OCI-LY7 (cell line): ENCODE measurements around the gene PCTP. TPM values are rescaled to one million over a fixed set of nuclear protein-coding genes. Genes with fewer than 3 reads are reported as not detected.

ENCODE experiments used
- BruUV-seq: library from RNA; stranded (reverse); fragments of 400-500 nt; replicated peaks from 2 replicates; lab custom pipeline; 2021; lab: Mats Ljungman, UMichigan
- CTCF ChIA-PET: fragments of 300-600 bp; sonication (Branson Sonifier 250); formaldehyde crosslinking; loops from one replicate; lab custom pipeline; 2022; ENCODE audit warnings: antibody characterized with exemption; ENCODE audit not compliant: unreplicated experiment; lab: Charles Lee
- POLR2A ChIA-PET: fragments of 300-600 bp; sonication (Branson Sonifier 250); formaldehyde crosslinking; loops from one replicate; lab custom pipeline; 2022; ENCODE audit warnings: antibody characterized with exemption; lab: Charles Lee
- DNase-seq: peaks from one replicate; pipeline ENCODE4 v3.0.0-alpha.2; 2015; ENCODE audit warnings: low spot score
- H2AFZ ChIP-seq: fragments of 200-600 bp; sonication (generic), shearing (Covaris generic); 2 replicates; pipeline ENCODE4 v1.6.1; 2014; ENCODE audit warnings: mild to moderate bottlenecking, antibody characterized with exemption, low read length, moderate library complexity
- H3K27ac ChIP-seq: fragments of 200-600 bp; sonication (generic); 2 replicates; pipeline ENCODE4 v1.5.1; 2014; ENCODE audit warnings: mixed run types, low read depth, mild to moderate bottlenecking, moderate library complexity, low read length, inconsistent platforms; ENCODE audit not compliant: poor library complexity, severe bottlenecking
- H3K36me3 ChIP-seq: fragments of 200-600 bp; sonication (generic); 2 replicates; pipeline ENCODE4 v1.6.1; 2014; ENCODE audit warnings: mild to moderate bottlenecking, antibody characterized with exemption, low read length, moderate library complexity, mixed read lengths; ENCODE audit not compliant: insufficient read depth
- H3K4me1 ChIP-seq: fragments of 200-600 bp; sonication (generic); 2 replicates; pipeline ENCODE4 v1.5.1; 2014; ENCODE audit warnings: mild to moderate bottlenecking, low read length; ENCODE audit not compliant: insufficient read depth, poor library complexity, severe bottlenecking
- H3K4me2 ChIP-seq: fragments of 200-600 bp; sonication (generic); 2 replicates; pipeline ENCODE4 v1.6.1; 2014; ENCODE audit warnings: mild to moderate bottlenecking, low read length
- H3K4me3 ChIP-seq: fragments of 200-600 bp; sonication (generic); 2 replicates; pipeline ENCODE4 v1.5.1; 2014; ENCODE audit warnings: mild to moderate bottlenecking, low read depth, low read length; ENCODE audit not compliant: poor library complexity, severe bottlenecking
- H3K79me2 ChIP-seq: fragments of 200-600 bp; sonication (generic); 2 replicates; pipeline ENCODE4 v1.6.1; 2016; ENCODE audit warnings: low read depth, mild to moderate bottlenecking, low read length, moderate library complexity, mixed read lengths; ENCODE audit not compliant: insufficient read depth
- H3K9me2 ChIP-seq: fragments of 200-600 bp; sonication (generic); 2 replicates; pipeline ENCODE4 v1.6.1; 2016; ENCODE audit warnings: mild to moderate bottlenecking, low read length, mixed read lengths; ENCODE audit not compliant: insufficient read depth
- H3K9me3 ChIP-seq: fragments of 200-600 bp; sonication (generic); 2 replicates; pipeline ENCODE4 v1.6.1; 2014; ENCODE audit warnings: mild to moderate bottlenecking, mixed run types, low read length, mixed read lengths
- H4K20me1 ChIP-seq: fragments of 200-600 bp; sonication (generic); 2 replicates; pipeline ENCODE4 v1.6.1; 2014; ENCODE audit warnings: mild to moderate bottlenecking, antibody characterized with exemption, low read length, moderate library complexity, mixed read lengths; ENCODE audit not compliant: insufficient read depth
- EZH2phosphoT487 ChIP-seq: fragments of 200-600 bp; sonication (generic); IDR thresholded peaks from 2 replicates; pipeline ENCODE4 v1.6.1; 2018; ENCODE audit warnings: low read depth, borderline replicate concordance, mild to moderate bottlenecking, mixed run types, antibody characterized with exemption, low read length, moderate library complexity, mixed read lengths
- intact Hi-C: fragments of 100-400 bp; cut with micrococcal nuclease; formaldehyde crosslinking; loops from one replicate; pipeline ENCODE4 v1.10.0; 2022; ENCODE audit not compliant: unreplicated experiment
- total RNA-seq, 2 experiments: library from RNA; depleted of rRNA in 1 of 2; stranded (reverse); fragments of >200 nt in 1 of 2; shearing (Covaris generic) in 1 of 2; gene quantifications; 2 replicates each; pipeline ENCODE4 v1.2.3, GENCODE V29; 2014 to 2022
- TF ChIP-seq, protein P1 (sequence below): fragments of 200-600 bp; sonication (generic); conservative IDR thresholded peaks from 2 replicates; pipeline ENCODE4 v1.5.1; 2014; ENCODE audit warnings: mild to moderate bottlenecking, antibody characterized with exemption, low read length, moderate library complexity, mixed read lengths

Gene PCTP
- total RNA-seq, 2 experiments from 2014 or later = 6.1 to 9.4 TPM

DNA sequence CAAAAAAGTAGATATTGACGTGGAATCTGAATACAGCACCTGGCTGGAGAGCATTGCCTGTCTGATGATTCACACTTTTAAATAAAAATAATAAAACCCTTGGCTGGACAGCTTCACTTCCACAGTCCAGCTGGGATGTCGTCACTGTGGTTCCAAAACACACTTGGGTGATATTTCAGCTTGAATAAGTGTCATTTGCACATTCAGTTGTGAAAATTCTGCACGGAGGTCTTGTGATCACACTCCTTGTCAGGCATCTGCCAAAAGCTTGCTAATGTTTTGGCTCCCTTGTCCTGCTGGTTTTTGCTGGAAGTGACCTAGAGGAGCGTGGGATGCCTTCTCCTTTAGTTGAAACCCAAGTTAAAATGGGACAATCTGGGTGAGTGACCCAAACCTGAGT is 60.7 kb downstream of the PCTP start:
- Histone ChIP-seq H4K20me1 (no peaks in the 10 kb centered on the region), H3K79me2 (no peaks in the 10 kb centered on the region), H3K4me1 (no peaks in the 10 kb centered on the region), H3K9me2 (no peaks in the 10 kb centered on the region), H3K27ac (no peak overlapping the region), H3K36me3 (no peaks in the 10 kb centered on the region), H2AFZ (no peak overlapping the region), H3K9me3 (no peaks in the 10 kb centered on the region), H3K4me2 (no peak overlapping the region), H3K4me3 (no peak overlapping the region)
- intact Hi-C loops = no loop called here
- ChIA-PET POLR2A (no interaction called here), CTCF (no interaction called here)
- TF ChIP-seq, protein P1, sequence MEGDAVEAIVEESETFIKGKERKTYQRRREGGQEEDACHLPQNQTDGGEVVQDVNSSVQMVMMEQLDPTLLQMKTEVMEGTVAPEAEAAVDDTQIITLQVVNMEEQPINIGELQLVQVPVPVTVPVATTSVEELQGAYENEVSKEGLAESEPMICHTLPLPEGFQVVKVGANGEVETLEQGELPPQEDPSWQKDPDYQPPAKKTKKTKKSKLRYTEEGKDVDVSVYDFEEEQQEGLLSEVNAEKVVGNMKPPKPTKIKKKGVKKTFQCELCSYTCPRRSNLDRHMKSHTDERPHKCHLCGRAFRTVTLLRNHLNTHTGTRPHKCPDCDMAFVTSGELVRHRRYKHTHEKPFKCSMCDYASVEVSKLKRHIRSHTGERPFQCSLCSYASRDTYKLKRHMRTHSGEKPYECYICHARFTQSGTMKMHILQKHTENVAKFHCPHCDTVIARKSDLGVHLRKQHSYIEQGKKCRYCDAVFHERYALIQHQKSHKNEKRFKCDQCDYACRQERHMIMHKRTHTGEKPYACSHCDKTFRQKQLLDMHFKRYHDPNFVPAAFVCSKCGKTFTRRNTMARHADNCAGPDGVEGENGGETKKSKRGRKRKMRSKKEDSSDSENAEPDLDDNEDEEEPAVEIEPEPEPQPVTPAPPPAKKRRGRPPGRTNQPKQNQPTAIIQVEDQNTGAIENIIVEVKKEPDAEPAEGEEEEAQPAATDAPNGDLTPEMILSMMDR = no peak
- TF ChIP-seq EZH2phosphoT487 = no peak
- no TSS peak for BruUV-seq
- DNase-seq = no peak

DNA sequence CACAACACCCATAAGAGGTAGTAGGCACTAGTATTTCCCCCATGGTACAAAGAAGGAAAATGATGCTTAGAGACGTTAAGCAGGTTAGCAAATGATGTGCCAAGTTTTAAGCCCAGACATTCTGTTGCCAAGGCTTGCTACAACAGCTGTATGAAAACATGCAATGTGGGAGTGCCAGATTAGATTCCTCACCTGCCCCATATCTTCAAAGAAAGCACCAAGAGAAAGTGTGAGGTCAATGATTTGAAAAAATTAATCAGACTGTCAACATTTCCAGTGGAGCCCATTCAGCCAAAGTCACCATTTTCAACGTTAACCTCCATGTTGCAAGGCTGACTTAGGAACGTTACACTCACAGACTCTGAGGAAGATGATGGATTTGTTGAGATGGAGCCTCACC is 61.5 kb downstream of the PCTP start:
- Histone ChIP-seq H3K27ac (no peak overlapping the region), H3K79me2 (no peaks in the 10 kb centered on the region), H3K4me3 (no peak overlapping the region), H3K9me3 (no peaks in the 10 kb centered on the region), H4K20me1 (no peaks in the 10 kb centered on the region), H3K9me2 (no peaks in the 10 kb centered on the region), H3K4me1 (no peaks in the 10 kb centered on the region), H3K4me2 (no peak overlapping the region), H3K36me3 (no peaks in the 10 kb centered on the region), H2AFZ (no peak overlapping the region)
- intact Hi-C loops = no loop called here
- ChIA-PET POLR2A (no interaction called here), CTCF (no interaction called here)
- DNase-seq = no peak
- BruUV-seq = no TSS peak
- no peak for TF ChIP-seq EZH2phosphoT487
- TF ChIP-seq, protein P1 = no peak

DNA sequence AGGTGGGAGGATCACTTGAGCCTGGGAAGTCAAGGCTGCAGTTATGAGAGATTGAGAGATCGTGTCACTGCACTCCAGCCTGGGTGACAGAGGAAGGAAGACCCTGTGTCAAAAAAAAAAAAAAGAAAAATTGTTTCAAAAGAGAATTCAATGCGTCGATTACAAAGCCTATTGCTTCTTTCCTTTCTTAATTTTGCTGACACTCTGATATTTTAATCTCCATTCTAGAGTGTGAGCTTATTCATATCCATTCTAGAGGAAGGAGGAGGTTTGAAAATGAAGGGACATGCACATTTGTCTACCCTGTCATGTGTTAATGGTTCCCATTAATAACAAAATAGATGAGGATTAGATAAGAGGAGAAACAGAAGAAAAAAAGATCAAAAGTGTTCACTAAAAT is 63.1 kb downstream of the PCTP start:
- Histone ChIP-seq H3K27ac (no peak overlapping the region), H4K20me1 (no peaks in the 10 kb centered on the region), H3K4me2 (no peak overlapping the region), H3K4me1 (no peaks in the 10 kb centered on the region), H3K9me3 (no peaks in the 10 kb centered on the region), H3K4me3 (no peak overlapping the region), H3K79me2 (no peaks in the 10 kb centered on the region), H2AFZ (no peak overlapping the region), H3K36me3 (no peaks in the 10 kb centered on the region), H3K9me2 (no peaks in the 10 kb centered on the region)
- ChIA-PET POLR2A (no interaction called here), CTCF (no interaction called here)
- no peak for TF ChIP-seq EZH2phosphoT487
- TF ChIP-seq, protein P1 = no peak
- no TSS peak for BruUV-seq
- intact Hi-C loops = no loop called here
- no peak for DNase-seq
